GM12875 (cell line): ENCODE data around the gene CLCN7.

Experiments
- H3K4me3 ChIP-seq: one replicate; pipeline ENCODE4 v1.5.1; 2011; ENCODE audit warnings: low read depth, low read length, control low read depth
- CTCF ChIP-seq: IDR thresholded peaks from 2 replicates; pipeline ENCODE4 v1.5.1; 2011; ENCODE audit warnings: low read depth, mild to moderate bottlenecking, control low read depth, inconsistent platforms, low read length, moderate library complexity, borderline replicate concordance; ENCODE audit not compliant: insufficient read depth

Gene CLCN7

GRCh38 chr16:1401061-1401757, 73.6 kb downstream of the CLCN7 start:
- no peak overlapping the region for H3K4me3 ChIP-seq
- TF ChIP-seq CTCF, result no peak

GRCh38 chr16:1398826-1399581, 75.8 kb downstream of the CLCN7 start:
- no peak for TF ChIP-seq CTCF
- H3K4me3 ChIP-seq, result no peak overlapping the region

- no peak overlapping the region for H3K4me3 ChIP-seq
- TF ChIP-seq CTCF, result no peak
Observed at GRCh38 chr16:1398351-1398750, 76.5 kb downstream of the CLCN7 start.

GRCh38 chr16:1397779-1398178, 77.0 kb downstream of the CLCN7 start:
- no peak overlapping the region for H3K4me3 ChIP-seq
- no peak for TF ChIP-seq CTCF

- H3K4me3 ChIP-seq, result no peak overlapping the region
- no peak for TF ChIP-seq CTCF
Observed at GRCh38 chr16:1395444-1396031, 79.3 kb downstream of the CLCN7 start.
